HG02571 (cell line): ENCODE results near the gene L3HYPDH.
A peak's percentile ranks its signal among the peaks of the same experiment; 100 is the strongest.
"Not testable (repeated sequence)": the region's sequence is repeated elsewhere in the genome, so short reads cannot be mapped to it uniquely, and the experiment has no call there.

Source experiments
- ATAC-seq: cut with Tn5 transposase; IDR thresholded peaks from one replicate; pipeline ENCODE4 v1.9.1; 2021; ENCODE audit warnings: mild to moderate bottlenecking, moderate library complexity; ENCODE audit not compliant: unreplicated experiment

Gene L3HYPDH

GRCh38 chr14:59480166-59480565 is 4.0 kb downstream of the L3HYPDH start:
- no peak for ATAC-seq

- no peak for ATAC-seq
Observed at GRCh38 chr14:59478540-59478939, 5.7 kb downstream of the L3HYPDH start.

DNA sequence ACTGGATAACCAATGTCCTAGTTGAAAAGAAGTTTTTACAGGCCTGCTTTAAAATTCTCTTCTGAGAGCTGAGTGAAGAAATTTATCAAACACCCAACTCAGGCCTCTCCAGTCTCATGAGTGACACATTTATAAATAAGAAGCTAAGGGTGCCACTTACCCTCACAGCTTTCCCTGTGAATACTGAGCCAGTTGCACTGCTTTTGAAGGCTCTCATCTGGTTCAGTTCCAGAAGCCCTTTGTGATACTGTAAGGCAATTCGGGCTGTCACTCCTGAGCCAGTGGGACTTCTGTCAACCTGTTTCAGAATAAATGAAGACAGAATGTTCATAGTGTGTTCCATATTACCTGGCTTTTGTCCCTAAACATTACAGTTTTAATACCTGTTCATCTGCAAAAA is 8.5 kb downstream of the L3HYPDH start:
- no peak for ATAC-seq

DNA sequence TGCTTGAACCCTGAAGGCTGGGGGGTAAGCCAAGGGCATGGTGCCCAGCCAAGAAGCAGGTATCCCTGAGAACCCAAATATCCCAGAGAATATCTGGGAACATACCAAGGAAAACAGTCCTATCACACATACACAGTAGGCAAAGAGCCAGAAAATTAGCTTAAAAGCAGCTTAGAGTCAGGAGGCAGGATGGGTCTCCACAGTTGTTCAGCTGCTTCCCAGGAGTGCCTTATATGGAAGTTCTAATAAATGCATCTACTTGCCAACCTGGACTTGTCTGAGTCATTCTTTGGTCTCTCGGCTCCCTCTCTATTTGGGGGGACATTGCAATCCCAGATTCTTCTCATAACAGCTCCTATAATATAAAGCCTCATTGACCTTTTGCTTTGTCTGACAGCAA is 10.0 kb downstream of the L3HYPDH start:
- ATAC-seq = no peak

- peak; percentile 21 for ATAC-seq
Observed at GRCh38 chr14:59465316-59466135, 18.7 kb downstream of the L3HYPDH start, which contains the start of gene GPR135. Gene GPR135 (minus strand): TSS chr14:59465380. CDS start chr14:59465226, 154 bp downstream.

GRCh38 chr14:59464486-59465315 is 19.5 kb downstream of the L3HYPDH start:
- peak; percentile 62 for ATAC-seq

GRCh38 chr14:59463787-59464485 is 20.3 kb downstream of the L3HYPDH start:
- ATAC-seq = peak; percentile 36

DNA sequence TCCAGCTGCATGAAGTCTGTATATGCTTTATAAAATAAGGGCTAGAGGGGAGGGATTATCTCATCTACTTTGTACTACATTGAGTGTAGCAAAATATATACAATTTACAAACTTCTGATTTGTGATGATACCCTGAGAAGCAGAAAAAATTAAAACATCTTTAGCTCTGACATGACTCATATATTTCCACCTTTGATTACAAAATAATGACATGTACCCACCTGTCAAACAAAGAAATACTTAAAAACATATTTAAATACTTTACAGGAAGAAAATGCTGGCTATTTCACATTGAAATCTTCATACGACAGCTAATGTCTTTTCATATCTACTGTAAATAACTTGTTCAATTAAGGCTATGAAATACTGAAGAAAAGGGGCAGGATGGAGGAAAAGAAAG is 22.3 kb downstream of the L3HYPDH start:
- ATAC-seq = no peak

GRCh38 chr14:59460378-59460777 is 23.8 kb downstream of the L3HYPDH start:
- ATAC-seq = no peak

DNA sequence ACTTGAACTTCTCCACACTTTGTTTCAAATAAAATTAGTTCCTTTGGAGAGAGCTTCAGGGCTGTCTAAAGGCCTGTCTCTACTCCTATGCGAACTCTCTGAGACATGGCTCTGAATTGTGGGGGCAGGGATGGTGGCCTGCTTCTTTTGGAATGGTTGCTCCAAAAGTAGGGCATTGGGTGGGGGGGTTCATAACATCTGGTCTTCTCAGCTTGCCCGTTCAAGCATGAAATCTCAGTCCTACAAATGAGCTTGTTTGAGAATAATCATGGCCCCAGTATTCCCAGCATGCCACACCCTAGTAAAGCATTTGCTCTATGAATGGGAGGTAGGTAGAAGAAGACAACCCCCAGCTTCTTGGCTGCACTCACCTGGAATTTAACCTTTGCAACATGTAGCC is 25.7 kb downstream of the L3HYPDH start:
- ATAC-seq = no peak

- ATAC-seq = no peak
Observed at GRCh38 chr14:59455411-59455810, 28.8 kb downstream of the L3HYPDH start.

DNA sequence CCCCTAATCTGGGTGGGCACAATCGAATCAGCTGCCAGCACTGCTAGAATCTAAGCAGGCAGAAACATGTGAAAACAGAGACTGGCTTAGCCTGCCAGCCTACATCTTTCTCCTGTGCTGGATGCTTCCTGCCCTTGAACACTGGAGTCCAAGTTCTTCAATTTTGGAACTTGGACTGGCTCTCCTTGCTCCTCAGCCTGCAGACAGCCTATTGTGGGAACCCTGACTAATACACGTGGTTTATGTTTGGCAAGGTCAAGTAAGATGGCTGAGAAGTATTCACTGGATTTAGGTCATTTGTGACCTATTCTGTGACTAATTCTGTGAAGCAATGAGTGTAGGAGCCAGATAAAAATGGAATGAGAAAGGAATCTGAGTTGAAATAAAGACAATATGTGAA is 30.1 kb downstream of the L3HYPDH start:
- ATAC-seq = no peak

- no peak for ATAC-seq
Observed at GRCh38 chr14:59451849-59452248, 32.4 kb downstream of the L3HYPDH start.

GRCh38 chr14:59450716-59451115 is 33.5 kb downstream of the L3HYPDH start:
- no peak for ATAC-seq

DNA sequence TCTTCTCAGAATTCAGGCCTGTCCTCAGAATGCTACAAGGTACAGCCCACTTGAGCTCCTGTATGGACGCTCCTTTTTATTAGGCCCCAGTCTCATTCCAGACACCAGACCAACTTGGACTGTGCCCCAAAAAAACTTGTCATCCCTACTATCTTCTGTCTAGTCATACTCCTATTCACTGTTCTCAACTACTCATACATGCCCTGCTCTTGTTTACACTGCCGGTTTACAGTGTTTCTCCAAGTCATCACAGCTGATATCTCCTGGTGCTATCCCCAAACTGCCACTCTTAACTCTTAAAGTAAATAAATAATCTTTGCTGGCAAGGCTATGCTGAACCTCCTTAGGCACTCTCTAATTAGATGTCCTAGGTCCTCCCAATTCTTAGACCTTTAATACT is 35.5 kb downstream of the L3HYPDH start:
- ATAC-seq = not testable (repeated sequence)

DNA sequence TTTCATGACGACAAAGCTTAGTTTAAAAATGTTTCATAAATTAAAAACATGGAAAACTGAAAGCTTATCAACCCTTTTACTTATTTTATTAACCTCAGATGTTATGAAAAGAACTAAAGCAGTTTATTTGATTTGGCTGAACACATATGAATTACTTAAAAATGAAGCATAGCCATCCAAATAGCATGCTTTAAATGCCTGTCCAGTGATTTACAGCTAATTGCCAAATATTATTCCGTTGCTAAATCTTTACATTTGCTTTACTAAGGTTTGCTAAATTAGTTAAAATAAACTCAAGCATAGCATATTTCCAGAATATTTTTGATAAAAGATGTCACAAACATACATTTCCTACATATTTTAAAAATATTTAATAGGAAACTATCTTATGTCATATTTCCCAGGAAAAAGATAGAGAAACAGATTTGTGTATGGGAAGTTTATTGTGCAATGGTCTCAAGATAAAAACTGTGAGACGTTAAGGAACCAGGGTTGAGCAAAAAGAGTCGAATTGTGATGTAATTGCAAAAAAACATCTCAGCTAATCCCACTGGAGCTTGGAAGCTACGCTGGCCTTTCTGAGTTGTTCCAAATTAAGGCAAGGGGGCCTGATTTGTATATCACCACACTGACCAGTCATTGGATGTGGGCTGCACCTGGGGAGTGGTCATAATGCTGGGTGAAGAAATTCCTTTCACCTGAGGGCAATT is 44.8 kb downstream of the L3HYPDH start:
- ATAC-seq = no peak

GRCh38 chr14:59438195-59438647 is 46.0 kb downstream of the L3HYPDH start:
- no peak for ATAC-seq

GRCh38 chr14:59435987-59436386 is 48.2 kb downstream of the L3HYPDH start:
- no peak for ATAC-seq

- no peak for ATAC-seq
Observed at GRCh38 chr14:59435101-59435500, 49.1 kb downstream of the L3HYPDH start.

DNA sequence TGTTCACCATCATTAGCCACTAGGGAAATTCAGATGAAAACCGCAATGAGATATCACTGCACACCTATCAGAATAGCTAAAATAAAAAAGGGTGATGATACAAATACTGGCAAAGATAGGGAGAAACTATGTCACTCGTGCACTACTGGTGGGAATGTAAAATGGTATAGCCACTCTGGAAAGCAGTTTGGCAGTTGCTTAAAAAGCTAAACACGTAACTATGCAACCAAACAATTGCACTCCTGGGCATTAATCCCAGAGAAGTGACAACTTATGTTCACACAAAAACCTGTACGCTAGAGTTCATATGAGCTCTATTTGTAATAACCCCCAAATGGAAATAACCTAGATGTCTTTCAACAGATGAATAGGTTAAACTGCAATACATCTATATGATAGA is 54.4 kb downstream of the L3HYPDH start:
- no peak for ATAC-seq

- no peak for ATAC-seq
Observed at GRCh38 chr14:59428581-59429012, 55.6 kb downstream of the L3HYPDH start.
